ENCODE results near the gene MRPS5. TPM values are rescaled to one million over a fixed set of nuclear protein-coding genes. Genes with fewer than 3 reads are reported as not detected.
A peak's percentile ranks its signal among the peaks of the same experiment; 100 is the strongest.

The MRPS5 gene
- total RNA-seq, 1 experiment from 2014 or later: 107 TPM

GRCh38 chr2:95043300-95044093, 78.1 kb downstream of the MRPS5 start:
- Histone ChIP-seq H3K27ac (ENCODE audit: low read length) (peak overlapping the region; percentile 60), H3K79me2 (ENCODE audit: low read length) (no peaks in the 10 kb centered on the region), H3K9me2 (replicated peaks; ENCODE audit: low read length) (no peaks in the 10 kb centered on the region), H3K36me3 (ENCODE audit: low read depth, low read length) (no peaks in the 10 kb centered on the region), H3K4me1 (ENCODE audit: insufficient read depth, low read length) (peaks cover 23% of the 10 kb centered on the region), H3K9me3 (ENCODE audit: low read length) (no peaks in the 10 kb centered on the region), H4K20me1 (ENCODE audit: low read length) (no peaks in the 10 kb centered on the region), H3F3A (ENCODE audit: low read length, unreplicated experiment) (no peaks in the 10 kb centered on the region), H3K27me3 (ENCODE audit: low read length) (no peaks in the 10 kb centered on the region), H3K9ac (ENCODE audit: low read length) (no peak overlapping the region), H2AFZ (ENCODE audit: low read length) (peak overlapping the region; percentile 39), H3K4me2 (ENCODE audit: low read length) (peak overlapping the region; percentile 61), H3K4me3 (ENCODE audit: low read length) (peak overlapping the region; percentile 14; the same call in 1 of the 2 replicates)
- TF ChIP-seq CTCF (conservative IDR thresholded peaks at IDR 0.05; ENCODE audit: low read depth, low read length): no peak
- TF ChIP-seq EZH2phosphoT487 (IDR thresholded peaks at IDR 0.05; ENCODE audit: borderline replicate concordance, low read length): no peak
- no peak for TF ChIP-seq EZH2 (IDR thresholded peaks at IDR 0.05; ENCODE audit: low read length, unreplicated experiment)
- DNase-seq: peak; percentile 86
- ChIA-PET CTCF (interaction anchor here (0.6 to 1.5 kb wide), 4 partner anchors 9 to 20 kb away, joined by 3 to 8 read pairs (median 3); no protein-coding TSS in a partner anchor), POLR2A (ENCODE audit: unreplicated experiment) (no interaction called here)
- ATAC-seq: peak; percentile 75
- intact Hi-C loops (cut with micrococcal nuclease): no loop called here
- BruUV-seq (replicated peaks): no TSS peak

DNA sequence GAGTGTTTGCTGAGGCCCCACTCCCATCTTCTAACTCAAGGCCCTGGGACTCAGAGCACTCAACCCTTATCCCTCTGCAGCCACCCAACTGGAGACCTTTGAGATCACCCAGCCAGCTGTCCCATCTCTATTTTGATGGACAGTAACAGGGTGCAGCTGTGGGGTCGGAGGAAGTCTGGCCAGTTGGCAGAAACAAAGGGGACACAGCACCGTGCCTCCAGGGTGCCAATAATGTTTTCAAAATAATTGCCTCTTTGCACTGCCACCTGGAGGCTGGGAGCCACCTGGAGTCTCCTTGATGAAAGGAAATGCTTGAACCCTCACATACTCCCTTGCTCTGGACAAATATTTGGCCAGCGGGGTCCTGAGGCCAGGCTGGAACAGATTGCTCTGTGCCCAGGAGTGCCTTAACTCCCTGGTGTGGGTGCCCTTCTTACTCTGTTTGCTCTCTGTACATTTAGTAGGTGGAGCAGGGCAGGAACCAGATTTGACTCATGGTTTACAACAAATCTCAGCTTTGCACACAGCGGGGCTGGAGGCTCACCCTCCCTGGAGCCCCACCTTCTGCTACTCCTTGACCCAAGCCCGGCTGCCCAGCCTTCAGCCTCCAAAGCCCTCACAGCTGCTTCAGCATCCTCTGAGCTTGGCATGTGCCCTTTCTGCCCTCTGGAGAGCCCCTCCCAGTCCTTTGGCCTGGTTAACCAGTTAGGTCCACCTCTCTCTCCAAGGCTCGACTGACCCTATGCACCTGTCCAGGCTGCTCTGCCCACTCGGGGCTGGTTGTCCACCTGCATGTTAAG, 78.9 kb downstream of the MRPS5 start:
- Histone ChIP-seq H3K4me1 (ENCODE audit: insufficient read depth, low read length) (peaks cover 23% of the 10 kb centered on the region), H2AFZ (ENCODE audit: low read length) (peak overlapping the region; percentile 39), H4K20me1 (ENCODE audit: low read length) (no peaks in the 10 kb centered on the region), H3K36me3 (ENCODE audit: low read depth, low read length) (no peaks in the 10 kb centered on the region), H3K27ac (ENCODE audit: low read length) (peak overlapping the region; percentile 60), H3K9me3 (ENCODE audit: low read length) (no peaks in the 10 kb centered on the region), H3K9ac (ENCODE audit: low read length) (no peak overlapping the region), H3K9me2 (replicated peaks; ENCODE audit: low read length) (no peaks in the 10 kb centered on the region), H3K4me2 (ENCODE audit: low read length) (peak overlapping the region; percentile 61), H3K79me2 (ENCODE audit: low read length) (no peaks in the 10 kb centered on the region), H3K4me3 (ENCODE audit: low read length) (peak overlapping the region; percentile 14; the same call in 1 of the 2 replicates), H3F3A (ENCODE audit: low read length, unreplicated experiment) (no peaks in the 10 kb centered on the region), H3K27me3 (ENCODE audit: low read length) (no peaks in the 10 kb centered on the region)
- intact Hi-C loops (cut with micrococcal nuclease): no loop called here
- peak; percentile 82 for ATAC-seq
- ChIA-PET CTCF (interaction anchor here (1.1 to 1.5 kb wide), 2 partner anchors 8 to 20 kb away, joined by 3 to 8 read pairs; no protein-coding TSS in a partner anchor), POLR2A (ENCODE audit: unreplicated experiment) (no interaction called here)
- peak; percentile 64 for DNase-seq
- BruUV-seq (replicated peaks): no TSS peak
- TF ChIP-seq EZH2phosphoT487 (IDR thresholded peaks at IDR 0.05; ENCODE audit: borderline replicate concordance, low read length) (no peak), EZH2 (IDR thresholded peaks at IDR 0.05; ENCODE audit: low read length, unreplicated experiment) (no peak), CTCF (conservative IDR thresholded peaks at IDR 0.05; ENCODE audit: low read depth, low read length) (0 out of 2 replicates have a peak, but pooled peaks have one; percentile 28)
